Activated CD8-positive, alpha-beta memory T cell treated with anti-CD3 and anti-CD28 coated beads, Interleukin-2, amount 50 U/mL, for 24 hours (primary cell): Measurements from ENCODE around the gene ST8SIA6.
"Not testable (repeated sequence)": the region's sequence is repeated elsewhere in the genome, so short reads cannot be mapped to it uniquely, and the experiment has no call there.

Source experiments
- DNase-seq: peaks from one replicate; pipeline ENCODE4 v3.0.0-alpha.2; 2020; ENCODE audit errors: extremely low read depth

Gene ST8SIA6

DNA sequence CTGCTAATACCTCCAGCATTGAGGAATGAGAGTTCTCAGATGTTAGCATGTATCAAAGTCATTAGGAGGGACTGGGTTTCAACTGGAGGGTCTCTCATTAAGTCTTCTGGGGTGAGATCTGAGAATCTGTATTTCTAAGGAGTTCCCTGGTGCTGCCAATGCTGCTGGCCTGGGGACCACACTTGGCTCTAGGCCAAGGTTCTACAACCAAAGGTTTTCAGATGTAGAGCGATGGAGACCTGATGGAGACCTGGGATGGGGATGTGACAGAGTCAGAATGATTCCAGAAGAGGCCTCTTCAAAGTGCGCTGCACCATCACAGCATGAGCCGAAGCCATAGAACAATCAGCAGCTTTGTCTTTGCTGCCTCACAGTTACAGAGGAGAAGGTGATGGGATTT lies 27.2 kb downstream of the ST8SIA6 start:
- DNase-seq = no peak

DNA sequence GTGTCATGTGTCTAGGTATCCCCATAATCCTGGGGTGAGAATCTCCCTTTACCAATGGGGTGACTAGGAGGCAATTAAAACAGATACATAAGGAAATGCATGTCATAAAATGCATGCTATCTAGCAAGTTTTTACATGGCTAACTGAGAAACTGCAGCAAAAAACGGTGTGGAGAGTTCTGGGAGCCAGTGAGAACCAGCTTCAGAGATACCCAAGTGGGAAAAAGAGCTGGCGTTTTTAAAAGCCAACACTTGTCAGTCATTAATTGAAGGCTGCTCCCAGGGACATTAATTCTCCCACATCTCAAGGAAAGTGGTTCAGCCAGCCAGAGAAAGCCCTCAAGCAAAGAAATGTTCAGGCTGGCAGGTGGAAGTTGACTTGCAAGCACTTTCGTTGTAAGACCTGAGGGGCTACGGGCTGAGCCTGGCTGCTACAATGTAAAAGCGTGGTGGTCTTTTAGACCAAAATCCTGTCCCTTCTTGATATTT lies 28.1 kb downstream of the ST8SIA6 start:
- DNase-seq = no peak

DNA sequence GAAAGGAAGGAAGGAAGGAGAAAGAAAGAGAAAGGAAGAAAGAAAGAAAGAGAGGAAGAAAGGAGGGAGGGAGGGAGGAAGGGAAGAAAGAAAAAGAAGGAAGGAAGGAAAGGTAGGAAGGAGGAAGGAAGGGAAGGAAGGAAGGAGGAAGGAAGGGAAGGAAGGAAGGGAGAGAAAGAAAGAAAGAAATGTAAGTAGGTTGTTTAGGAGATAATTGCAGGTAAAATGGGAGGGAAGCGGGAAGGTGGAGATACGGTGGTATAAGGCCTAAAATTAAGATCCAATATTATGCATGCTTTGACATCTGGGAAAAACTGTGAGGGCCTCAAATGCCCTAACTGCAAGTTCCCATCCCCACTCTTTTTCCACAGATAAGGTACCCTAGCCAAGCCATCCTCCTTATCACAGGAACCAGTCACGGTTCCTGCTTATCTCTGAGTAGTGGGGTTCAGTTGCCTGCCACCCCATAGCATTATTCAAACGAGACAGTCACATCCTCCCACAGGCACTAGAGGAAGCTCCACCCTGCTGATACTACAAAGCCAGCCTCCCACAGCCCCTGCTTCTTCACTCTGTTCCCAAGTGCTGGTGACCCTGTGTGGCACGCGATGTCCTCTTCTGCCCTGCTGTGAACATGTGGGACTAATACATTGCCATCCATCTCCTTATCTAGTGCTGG lies 28.7 kb downstream of the ST8SIA6 start:
- no peak for DNase-seq

DNA sequence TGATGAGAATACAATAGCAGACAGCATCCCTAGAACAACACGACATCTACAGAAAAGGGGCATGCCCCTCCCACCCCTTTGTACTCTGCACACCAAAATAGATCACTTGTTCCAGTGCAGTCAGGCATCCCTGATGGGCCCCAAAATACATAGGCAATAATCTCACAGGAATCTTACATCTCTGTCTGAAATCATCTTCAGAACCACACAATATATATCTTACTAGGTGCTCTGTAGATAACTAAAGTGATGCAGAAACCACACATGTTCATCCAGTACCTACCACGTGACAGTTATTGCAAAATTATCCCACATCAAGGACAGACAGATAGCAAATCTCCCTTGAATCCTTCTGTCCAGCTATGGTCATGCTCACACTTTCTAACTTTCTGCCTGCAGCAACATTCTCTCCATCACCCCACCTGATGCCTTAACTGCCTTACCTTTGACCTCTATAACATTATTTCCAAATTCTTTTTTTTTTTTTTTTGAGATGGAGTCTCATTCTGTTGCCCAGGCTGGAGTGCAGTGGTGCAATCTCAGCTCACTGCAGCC lies 30.7 kb downstream of the ST8SIA6 start:
- DNase-seq = no peak

DNA sequence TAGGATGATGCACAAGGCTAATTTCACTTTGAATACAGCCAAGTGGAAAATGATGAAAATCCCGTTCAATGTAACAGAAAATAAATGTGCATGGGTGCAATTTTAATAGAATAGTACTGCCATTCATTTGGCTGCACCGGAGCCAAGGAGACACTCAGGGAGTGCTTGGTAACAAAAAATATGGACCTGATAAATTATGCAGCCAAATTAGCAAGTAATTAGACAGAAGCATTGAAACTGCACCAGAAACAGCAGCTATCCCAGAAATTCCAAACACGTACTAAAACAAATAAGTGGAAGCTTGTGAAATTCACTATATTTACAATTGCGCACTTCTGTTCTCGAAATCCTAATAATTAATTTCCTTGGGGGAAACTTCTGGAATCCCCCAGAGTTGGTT lies 31.5 kb downstream of the ST8SIA6 start:
- DNase-seq = no peak

DNA sequence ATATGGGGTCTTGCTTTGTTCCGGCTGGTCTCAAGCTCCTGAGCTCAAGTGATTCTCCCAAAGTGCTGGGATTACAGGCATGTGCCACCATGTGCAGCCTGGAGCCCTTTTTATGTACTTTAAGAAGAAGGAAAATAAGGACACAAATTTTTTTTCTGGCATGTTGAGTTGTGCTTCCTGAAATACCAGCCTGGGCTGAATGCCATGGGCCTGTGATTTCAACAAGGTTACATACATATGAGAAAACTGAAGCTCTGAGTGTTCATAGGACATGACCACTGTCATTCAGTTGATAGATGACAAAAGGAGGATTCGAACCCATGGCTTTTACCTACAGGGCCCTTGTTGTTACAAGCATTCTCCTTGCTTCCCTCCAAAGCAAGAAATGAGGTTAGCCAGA lies 36.1 kb downstream of the ST8SIA6 start:
- no peak for DNase-seq

DNA sequence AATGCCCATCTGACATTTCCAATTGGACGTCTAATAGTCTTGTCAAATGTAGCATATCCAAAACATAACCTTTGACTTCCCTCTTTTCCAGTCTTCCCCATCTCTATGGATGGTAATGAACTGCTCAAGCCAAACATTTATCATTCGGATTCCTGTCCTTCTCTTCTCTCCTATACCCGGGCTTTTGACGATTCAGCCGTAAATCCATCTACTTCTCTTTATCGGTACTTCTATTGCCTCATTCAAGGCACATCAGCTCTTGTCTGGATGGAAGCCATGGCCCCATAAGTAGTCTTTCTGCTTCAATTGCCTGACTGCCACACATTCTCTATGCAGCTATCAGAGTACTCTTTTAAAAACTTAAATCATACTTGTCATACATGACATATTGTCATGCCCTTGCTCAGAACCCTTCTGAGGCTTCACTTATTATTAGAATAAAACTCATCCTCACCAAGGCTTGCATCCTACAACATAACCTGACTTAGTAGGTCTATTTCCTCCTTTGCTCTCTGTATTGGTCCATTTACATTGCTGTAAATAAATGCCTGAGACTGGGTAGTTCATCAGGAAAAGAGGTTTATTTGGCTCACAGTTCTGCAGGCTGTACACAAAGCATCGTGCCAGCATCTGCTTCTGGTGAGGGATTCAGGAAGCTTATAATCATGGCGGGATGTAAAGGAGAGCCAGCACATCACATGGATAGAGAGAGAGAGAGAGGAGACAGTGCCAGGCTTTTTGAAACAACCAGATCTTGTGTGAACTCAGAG lies 37.8 kb downstream of the ST8SIA6 start:
- no peak for DNase-seq

DNA sequence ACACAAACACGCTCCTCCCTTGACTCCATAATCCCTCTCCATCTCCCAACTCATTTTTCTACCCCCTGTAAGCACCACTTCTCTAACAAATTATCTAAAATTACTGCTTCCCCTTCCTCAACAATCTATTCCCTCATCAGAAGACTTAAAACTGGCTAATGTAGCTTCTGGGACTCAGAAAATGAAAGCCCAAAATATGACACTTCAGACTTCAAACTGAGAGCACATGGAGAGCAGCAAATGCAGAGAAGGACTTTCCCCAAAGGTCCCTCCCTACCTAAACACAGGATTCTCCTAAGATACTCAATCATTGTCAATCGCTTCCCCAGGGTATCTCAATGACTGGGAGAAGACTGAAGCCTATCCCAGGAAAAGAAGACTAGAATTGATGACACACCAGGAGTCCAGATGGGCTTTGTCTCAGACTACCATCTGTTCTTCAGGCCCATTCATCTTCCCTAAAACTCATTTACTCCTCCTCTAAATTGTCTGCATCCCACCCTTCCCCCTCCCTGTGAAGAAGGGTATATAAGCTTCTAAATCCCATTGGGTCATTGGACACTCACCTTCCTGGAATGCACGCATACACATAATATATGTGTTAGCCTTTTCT lies 39.2 kb downstream of the ST8SIA6 start:
- no peak for DNase-seq

DNA sequence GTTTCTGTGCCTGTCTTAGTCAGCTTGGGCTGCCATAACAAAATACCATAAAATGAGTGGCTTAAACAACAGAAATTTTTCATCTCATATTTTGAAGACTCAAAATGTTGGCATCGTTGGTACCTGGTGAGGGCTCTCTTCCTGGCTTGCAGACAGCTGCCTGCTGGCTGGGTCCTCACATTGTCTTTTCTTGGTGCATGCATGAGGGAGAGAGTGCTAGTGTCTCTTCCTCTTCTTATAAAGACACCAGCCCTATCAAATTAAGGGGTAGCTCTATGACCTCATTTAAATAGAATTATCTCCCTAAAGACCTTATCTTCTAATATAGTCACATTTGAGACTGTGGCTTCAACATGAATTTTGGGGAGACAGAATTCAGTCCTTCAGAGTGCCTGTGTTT lies 39.9 kb downstream of the ST8SIA6 start:
- DNase-seq = no peak

DNA sequence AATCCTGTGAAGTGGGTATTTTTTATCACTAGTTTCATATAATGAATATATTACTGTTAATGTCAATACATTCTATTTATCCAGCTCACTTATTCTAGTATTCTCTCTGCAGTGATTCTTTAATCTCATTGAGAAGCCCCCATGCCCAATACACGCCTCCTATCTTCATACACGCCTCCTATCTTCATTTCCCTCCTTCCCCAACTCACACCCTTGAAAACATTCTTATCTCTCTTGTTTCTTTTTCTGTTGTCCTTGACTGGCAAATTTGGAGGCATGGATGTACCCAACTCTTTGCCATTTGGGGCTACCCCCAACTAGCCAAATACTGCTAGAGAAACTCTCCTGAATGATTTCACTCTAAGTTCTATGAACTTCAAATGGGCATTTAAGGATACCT lies 40.5 kb downstream of the ST8SIA6 start:
- DNase-seq = no peak

DNA sequence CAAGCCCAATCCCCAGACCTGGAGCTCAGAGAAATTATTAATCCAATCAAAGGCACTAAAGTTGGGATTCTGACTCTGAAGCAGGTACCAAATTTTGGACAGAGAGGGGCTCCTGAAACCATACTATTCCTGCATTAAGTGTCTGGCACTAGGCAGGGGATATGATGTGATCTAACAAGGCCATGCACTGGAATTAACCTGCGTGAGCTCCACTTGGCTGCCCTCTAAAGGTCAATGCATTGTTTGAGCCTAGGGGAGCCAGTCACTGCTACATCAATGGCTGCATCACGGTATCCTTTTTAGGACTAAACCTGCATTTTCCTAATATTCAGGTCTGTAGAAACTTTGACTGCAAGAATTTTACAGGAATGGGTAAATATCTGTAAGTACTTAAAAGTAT lies 42.1 kb downstream of the ST8SIA6 start:
- DNase-seq = no peak

DNA sequence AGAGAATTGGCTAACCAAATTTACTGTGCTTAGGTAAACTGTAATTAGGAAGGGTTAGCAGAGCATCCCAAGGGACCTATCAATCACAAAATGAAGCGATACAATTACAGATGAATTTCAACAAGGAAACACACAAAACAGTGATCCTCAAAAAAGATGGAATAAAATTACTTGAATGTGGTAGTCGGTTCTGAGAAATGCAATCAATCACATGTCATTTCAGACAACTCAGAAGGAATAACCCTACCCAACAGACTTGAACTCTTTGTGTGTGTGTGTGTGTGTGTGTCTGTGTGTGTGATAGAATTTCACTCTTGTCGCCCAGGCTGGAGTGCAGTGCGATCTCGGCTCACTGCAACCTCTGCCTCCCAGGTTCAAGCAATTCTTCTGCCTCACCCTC lies 43.5 kb downstream of the ST8SIA6 start:
- no peak for DNase-seq

DNA sequence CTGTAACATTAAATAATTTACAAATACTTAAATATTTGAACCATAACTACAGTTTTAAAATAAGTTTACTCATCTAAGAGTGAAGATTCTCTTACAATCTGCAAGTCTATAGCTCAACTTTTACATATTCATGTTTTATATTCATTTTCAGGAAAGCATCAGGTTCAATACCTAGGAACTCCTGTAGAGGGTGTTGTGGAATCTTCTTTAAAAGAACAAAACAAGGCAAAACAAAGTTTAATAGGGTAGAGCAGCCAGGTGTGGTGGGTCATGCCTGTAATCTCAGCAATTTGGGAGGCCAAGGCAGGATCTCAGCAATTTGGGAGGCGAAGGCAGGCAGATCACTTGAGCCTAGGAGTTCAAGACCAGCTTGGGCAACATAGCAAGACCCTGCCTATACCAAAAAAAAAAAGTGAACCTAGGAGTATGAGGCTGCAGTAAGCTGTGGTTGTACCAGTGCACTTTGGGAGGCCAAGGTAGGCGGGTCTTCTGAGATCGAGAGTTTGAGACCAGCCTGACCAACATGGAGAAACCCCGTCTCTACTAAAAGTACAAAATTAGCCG lies 45.1 kb downstream of the ST8SIA6 start:
- DNase-seq = no peak

DNA sequence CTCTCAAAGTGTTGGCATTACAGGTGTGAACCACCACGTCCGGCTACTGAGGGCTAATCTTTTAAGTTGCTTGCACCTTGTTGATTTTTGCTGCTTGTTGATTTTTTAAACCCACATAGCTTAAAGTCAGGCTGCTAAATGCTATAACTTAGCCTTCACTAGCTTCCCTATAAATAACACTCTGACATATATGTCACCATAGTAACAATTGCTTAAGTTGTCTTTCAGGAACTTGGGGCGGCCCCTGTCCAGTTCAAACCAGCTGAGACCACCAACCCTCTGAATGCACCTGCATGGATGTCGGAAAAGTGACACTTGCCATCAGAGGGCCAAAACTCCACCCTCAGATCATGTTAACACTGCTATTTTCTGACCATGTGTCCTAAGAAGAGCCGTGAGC lies 47.3 kb downstream of the ST8SIA6 start:
- DNase-seq = no peak

DNA sequence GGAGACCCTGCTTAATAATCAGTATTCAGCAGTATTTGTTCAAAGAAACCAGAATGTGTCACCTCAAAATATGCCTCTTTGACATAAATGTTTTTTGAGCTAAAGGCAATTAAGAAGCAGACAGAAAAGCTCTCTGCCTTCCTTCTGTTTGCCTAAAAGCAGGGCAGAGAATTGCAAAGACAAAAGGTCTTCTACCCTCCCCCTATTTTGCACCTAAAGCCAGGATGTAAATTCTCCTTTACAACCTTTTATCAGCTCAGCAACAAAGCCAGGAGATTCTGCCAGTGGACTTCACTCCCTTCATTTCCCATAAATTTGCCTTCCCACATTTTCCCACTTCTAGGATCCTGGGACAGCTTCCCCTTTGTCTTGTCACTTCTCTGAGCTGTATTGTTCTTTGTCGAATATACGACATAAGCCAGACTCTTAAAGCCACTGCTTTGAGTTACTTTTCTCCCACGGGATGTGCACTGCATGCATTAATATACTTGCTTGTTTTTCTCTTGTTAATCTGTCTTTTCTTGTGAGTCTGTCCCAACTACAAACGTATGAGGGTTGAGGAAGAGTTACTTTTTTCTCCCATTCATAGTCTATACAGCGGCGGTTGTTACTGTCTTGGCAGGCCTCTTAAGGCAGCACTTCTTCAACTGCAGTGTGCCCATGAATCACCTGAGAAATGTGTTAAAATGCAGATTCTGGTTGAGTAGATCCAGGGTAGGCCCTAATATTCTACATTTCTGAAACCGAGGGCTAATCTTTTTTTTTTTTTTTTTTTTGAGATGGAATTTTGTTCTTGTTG lies 48.2 kb downstream of the ST8SIA6 start:
- DNase-seq = no peak

DNA sequence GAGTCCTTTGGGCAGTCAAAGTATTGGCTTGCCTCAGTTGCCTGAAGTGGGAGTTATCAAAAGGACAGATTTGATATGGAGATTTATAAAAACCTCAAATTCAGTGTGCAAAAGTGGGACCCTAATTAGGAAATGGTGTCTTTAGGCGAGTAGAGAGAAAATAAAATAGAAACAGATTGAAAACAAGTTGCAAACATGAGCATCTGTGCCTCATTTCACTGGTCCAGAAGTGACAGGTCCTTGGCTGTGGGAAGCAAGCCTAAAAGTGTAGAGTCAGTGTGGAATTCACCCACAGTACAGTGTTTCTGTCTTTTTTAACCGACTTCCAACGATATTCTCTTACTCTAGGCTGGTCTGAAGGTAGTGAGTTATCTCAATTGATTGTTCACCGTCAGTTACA lies 51.2 kb downstream of the ST8SIA6 start:
- DNase-seq = no peak

DNA sequence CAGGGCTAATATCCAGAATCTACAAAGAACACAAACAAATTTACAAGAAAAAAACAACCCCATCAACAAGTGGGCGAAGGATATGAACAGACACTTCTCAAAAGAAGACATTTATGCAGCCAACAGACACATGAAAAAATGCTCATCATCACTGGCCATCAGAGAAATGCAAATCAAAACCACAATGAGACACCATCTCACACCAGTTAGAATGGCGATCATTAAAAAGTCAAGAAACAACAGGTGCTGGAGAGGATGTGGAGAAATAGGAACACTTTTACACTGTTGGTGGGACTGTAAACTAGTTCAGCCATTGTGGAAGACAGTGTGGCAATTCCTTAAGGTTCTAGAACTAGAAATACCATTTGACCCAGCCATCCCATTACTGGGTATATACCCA lies 52.4 kb downstream of the ST8SIA6 start:
- DNase-seq = not testable (repeated sequence)

DNA sequence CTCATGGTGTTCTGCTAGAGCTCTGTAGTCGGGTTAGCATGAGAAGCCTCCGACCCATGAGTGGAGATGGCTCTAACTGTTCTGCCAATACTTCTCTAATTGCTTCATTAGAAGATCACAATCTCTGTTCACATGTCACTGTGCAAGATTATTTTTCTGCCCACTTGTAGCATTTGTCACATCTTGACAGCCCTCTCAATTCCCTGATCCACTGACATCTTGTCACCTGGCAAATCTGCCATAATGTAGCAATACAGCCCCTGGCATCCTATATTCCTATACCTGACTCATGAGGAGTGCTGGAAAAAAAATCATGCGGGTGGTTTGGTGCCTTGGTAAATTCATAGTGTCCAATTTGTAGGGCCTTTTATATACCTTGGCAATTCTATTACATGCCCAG lies 58.4 kb downstream of the ST8SIA6 start:
- DNase-seq = no peak

DNA sequence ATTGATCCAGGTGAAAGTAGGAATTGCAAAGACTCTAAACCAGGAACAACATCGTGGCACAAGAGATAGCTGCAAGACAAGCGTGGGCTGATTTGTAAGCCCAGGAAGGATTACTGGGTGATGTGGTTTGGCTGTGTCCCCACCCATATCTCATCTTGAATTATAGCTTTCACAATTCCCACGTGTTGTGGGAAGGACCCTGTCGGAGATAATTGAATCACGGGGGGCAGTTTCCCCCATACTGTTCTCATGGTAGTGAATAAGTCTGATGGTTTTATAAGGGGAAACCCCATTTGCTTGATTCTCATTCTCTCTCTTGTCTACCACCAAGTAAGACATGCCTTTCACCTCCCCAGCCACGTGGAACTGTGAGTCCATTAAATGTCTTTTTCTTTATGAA lies 59.5 kb downstream of the ST8SIA6 start:
- no peak for DNase-seq

DNA sequence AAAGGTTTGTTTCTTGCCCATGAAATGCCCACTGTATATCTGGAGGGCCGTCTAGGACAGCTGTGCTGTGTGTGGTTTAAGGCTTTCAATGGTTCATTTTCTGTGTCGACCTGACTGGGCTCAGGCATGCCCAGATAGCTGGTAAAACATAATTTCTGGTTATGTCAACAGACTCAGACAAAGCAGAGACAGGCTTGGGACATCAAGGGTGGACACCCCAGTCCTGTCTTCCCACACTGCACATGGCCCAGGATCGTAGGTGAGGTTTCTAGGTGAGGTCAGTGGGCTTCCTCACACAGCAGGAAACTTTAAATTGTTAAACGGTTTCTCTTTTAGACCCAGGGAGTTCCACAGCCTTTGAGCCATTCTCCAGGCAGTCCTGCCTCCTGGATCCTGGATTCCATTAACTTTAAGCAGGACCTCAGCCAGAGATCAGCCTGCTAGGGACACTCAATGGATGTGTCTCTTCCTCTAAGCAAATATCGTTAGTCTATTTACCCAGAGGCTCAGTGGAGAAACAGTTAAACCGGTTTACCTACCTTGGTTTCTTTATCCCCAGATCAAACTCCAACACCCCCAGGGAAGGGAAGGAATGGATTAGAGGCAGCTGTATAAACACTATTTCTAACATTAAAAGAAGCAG lies 66.4 kb downstream of the ST8SIA6 start:
- DNase-seq = no peak

DNA sequence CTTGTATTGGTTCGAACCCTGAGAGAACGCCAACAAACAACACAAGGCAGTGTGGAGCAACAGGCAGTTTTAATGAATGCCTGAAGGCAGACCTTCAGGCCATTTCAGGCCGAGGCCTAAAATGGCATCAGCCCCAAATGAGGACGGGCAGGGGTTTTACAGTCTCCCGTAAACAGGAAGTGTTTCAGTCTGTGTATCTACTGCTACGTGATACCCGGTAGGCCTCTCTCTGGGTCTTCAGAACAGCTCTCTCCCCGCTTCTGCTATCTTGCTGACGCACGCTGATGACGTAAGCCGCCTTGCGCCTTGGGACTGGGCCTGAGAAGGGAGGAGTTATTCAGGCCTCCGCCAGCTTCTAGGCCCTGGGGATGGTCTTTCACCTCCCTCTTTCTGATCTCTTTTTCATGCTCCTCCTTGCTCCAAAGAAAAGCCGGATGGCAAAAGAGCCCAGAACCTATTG lies 67.7 kb downstream of the ST8SIA6 start:
- no peak for DNase-seq
